OCI-LY7 (cell line): ENCODE results near the gene PHOX2A. TPM values are rescaled to one million over a fixed set of nuclear protein-coding genes. Genes with fewer than 3 reads are reported as not detected.

Experiments used
- BruUV-seq: library from RNA; stranded (reverse); fragments of 400-500 nt; replicated peaks from 2 replicates; lab custom pipeline; 2021; lab: Mats Ljungman, UMichigan
- CTCF ChIA-PET: fragments of 300-600 bp; sonication (Branson Sonifier 250); formaldehyde crosslinking; loops from one replicate; lab custom pipeline; 2022; ENCODE audit warnings: antibody characterized with exemption; ENCODE audit not compliant: unreplicated experiment; lab: Charles Lee
- POLR2A ChIA-PET: fragments of 300-600 bp; sonication (Branson Sonifier 250); formaldehyde crosslinking; loops from one replicate; lab custom pipeline; 2022; ENCODE audit warnings: antibody characterized with exemption; lab: Charles Lee
- DNase-seq: peaks from one replicate; pipeline ENCODE4 v3.0.0-alpha.2; 2015; ENCODE audit warnings: low spot score
- H2AFZ ChIP-seq: fragments of 200-600 bp; sonication (generic), shearing (Covaris generic); 2 replicates; pipeline ENCODE4 v1.6.1; 2014; ENCODE audit warnings: mild to moderate bottlenecking, antibody characterized with exemption, low read length, moderate library complexity
- H3K27ac ChIP-seq: fragments of 200-600 bp; sonication (generic); 2 replicates; pipeline ENCODE4 v1.5.1; 2014; ENCODE audit warnings: mixed run types, low read depth, mild to moderate bottlenecking, moderate library complexity, low read length, inconsistent platforms; ENCODE audit not compliant: poor library complexity, severe bottlenecking
- H3K36me3 ChIP-seq: fragments of 200-600 bp; sonication (generic); 2 replicates; pipeline ENCODE4 v1.6.1; 2014; ENCODE audit warnings: mild to moderate bottlenecking, antibody characterized with exemption, low read length, moderate library complexity, mixed read lengths; ENCODE audit not compliant: insufficient read depth
- H3K4me1 ChIP-seq: fragments of 200-600 bp; sonication (generic); 2 replicates; pipeline ENCODE4 v1.5.1; 2014; ENCODE audit warnings: mild to moderate bottlenecking, low read length; ENCODE audit not compliant: insufficient read depth, poor library complexity, severe bottlenecking
- H3K4me2 ChIP-seq: fragments of 200-600 bp; sonication (generic); 2 replicates; pipeline ENCODE4 v1.6.1; 2014; ENCODE audit warnings: mild to moderate bottlenecking, low read length
- H3K4me3 ChIP-seq: fragments of 200-600 bp; sonication (generic); 2 replicates; pipeline ENCODE4 v1.5.1; 2014; ENCODE audit warnings: mild to moderate bottlenecking, low read depth, low read length; ENCODE audit not compliant: poor library complexity, severe bottlenecking
- H3K79me2 ChIP-seq: fragments of 200-600 bp; sonication (generic); 2 replicates; pipeline ENCODE4 v1.6.1; 2016; ENCODE audit warnings: low read depth, mild to moderate bottlenecking, low read length, moderate library complexity, mixed read lengths; ENCODE audit not compliant: insufficient read depth
- H3K9me2 ChIP-seq: fragments of 200-600 bp; sonication (generic); 2 replicates; pipeline ENCODE4 v1.6.1; 2016; ENCODE audit warnings: mild to moderate bottlenecking, low read length, mixed read lengths; ENCODE audit not compliant: insufficient read depth
- H3K9me3 ChIP-seq: fragments of 200-600 bp; sonication (generic); 2 replicates; pipeline ENCODE4 v1.6.1; 2014; ENCODE audit warnings: mild to moderate bottlenecking, mixed run types, low read length, mixed read lengths
- H4K20me1 ChIP-seq: fragments of 200-600 bp; sonication (generic); 2 replicates; pipeline ENCODE4 v1.6.1; 2014; ENCODE audit warnings: mild to moderate bottlenecking, antibody characterized with exemption, low read length, moderate library complexity, mixed read lengths; ENCODE audit not compliant: insufficient read depth
- EZH2phosphoT487 ChIP-seq: fragments of 200-600 bp; sonication (generic); IDR thresholded peaks from 2 replicates; pipeline ENCODE4 v1.6.1; 2018; ENCODE audit warnings: low read depth, borderline replicate concordance, mild to moderate bottlenecking, mixed run types, antibody characterized with exemption, low read length, moderate library complexity, mixed read lengths
- intact Hi-C: fragments of 100-400 bp; cut with micrococcal nuclease; formaldehyde crosslinking; loops from one replicate; pipeline ENCODE4 v1.10.0; 2022; ENCODE audit not compliant: unreplicated experiment
- total RNA-seq, 2 experiments: library from RNA; depleted of rRNA in 1 of 2; stranded (reverse); fragments of >200 nt in 1 of 2; shearing (Covaris generic) in 1 of 2; gene quantifications; 2 replicates each; pipeline ENCODE4 v1.2.3, GENCODE V29; 2014 to 2022
- TF ChIP-seq, protein P1 (sequence below): fragments of 200-600 bp; sonication (generic); conservative IDR thresholded peaks from 2 replicates; pipeline ENCODE4 v1.5.1; 2014; ENCODE audit warnings: mild to moderate bottlenecking, antibody characterized with exemption, low read length, moderate library complexity, mixed read lengths

The PHOX2A gene
- total RNA-seq, 2 experiments from 2014 or later: not detected

DNA sequence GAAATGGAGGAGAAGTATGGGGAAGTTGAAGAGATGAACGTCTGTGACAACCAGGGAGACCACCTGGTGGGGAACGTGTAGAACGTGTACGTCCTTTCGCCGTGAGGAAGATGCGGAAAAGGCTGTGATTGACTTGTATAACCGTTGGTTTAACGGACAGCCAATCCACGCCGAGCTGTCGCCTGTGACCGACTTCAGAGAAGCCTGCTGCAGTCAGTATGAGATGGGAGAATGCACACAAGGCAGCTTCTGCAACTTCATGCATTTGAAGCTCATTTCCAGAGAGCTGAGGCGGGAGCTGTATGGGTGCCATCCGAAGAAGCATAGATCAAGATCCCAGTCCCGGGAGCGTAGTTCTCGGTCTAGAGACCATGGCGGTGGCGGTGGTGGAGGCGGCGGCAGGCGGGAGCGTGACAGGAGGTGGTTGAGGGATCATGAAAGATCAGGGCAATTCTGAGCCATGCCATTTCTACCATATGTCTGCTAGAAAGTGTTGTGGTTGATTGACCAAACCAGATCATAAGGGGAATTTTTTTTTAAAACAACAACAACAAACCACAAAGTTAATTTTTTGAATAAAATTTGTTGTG, 36.8 kb upstream of the PHOX2A start:
- Histone ChIP-seq H2AFZ (no peak overlapping the region), H3K4me2 (no peak overlapping the region), H3K36me3 (no peaks in the 10 kb centered on the region), H3K9me2 (no peaks in the 10 kb centered on the region), H3K4me3 (no peak overlapping the region), H3K4me1 (no peaks in the 10 kb centered on the region), H3K9me3 (no peaks in the 10 kb centered on the region), H4K20me1 (no peaks in the 10 kb centered on the region), H3K79me2 (no peaks in the 10 kb centered on the region), H3K27ac (no peak overlapping the region)
- ChIA-PET CTCF (no interaction called here), POLR2A (no interaction called here)
- BruUV-seq: no TSS peak
- DNase-seq: no peak
- TF ChIP-seq, protein P1, sequence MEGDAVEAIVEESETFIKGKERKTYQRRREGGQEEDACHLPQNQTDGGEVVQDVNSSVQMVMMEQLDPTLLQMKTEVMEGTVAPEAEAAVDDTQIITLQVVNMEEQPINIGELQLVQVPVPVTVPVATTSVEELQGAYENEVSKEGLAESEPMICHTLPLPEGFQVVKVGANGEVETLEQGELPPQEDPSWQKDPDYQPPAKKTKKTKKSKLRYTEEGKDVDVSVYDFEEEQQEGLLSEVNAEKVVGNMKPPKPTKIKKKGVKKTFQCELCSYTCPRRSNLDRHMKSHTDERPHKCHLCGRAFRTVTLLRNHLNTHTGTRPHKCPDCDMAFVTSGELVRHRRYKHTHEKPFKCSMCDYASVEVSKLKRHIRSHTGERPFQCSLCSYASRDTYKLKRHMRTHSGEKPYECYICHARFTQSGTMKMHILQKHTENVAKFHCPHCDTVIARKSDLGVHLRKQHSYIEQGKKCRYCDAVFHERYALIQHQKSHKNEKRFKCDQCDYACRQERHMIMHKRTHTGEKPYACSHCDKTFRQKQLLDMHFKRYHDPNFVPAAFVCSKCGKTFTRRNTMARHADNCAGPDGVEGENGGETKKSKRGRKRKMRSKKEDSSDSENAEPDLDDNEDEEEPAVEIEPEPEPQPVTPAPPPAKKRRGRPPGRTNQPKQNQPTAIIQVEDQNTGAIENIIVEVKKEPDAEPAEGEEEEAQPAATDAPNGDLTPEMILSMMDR: no peak
- TF ChIP-seq EZH2phosphoT487: no peak
- intact Hi-C loops: no loop called here

DNA sequence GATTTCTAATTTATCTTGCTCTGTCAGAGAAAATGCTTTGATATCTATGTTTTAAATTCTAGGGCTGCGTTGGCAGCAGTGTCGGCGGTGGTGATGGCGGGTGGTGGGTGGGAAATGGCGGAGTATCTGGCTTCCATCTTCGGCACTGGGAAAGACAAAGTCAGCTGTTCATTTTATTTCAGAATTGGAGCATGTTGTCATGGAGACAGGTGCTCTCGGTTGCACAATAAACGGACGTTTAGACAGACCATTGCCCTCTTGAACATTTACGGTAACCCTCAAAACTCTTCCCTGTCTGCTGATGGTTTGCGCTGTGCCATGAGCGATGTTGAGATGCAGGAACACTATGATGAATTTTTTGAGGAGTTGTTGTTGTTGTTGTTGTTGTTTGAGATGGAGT, 36.1 kb upstream of the PHOX2A start:
- TF ChIP-seq, protein P1: no peak
- TF ChIP-seq EZH2phosphoT487: no peak
- Histone ChIP-seq H3K4me2 (no peak overlapping the region), H4K20me1 (no peaks in the 10 kb centered on the region), H3K4me3 (no peak overlapping the region), H3K4me1 (no peaks in the 10 kb centered on the region), H2AFZ (no peak overlapping the region), H3K79me2 (no peaks in the 10 kb centered on the region), H3K9me2 (no peaks in the 10 kb centered on the region), H3K27ac (no peak overlapping the region), H3K36me3 (no peaks in the 10 kb centered on the region), H3K9me3 (no peaks in the 10 kb centered on the region)
- CTCF ChIA-PET: no interaction called here
- POLR2A ChIA-PET: no interaction called here
- DNase-seq: no peak
- BruUV-seq: no TSS peak
- intact Hi-C loops: no loop called here

DNA sequence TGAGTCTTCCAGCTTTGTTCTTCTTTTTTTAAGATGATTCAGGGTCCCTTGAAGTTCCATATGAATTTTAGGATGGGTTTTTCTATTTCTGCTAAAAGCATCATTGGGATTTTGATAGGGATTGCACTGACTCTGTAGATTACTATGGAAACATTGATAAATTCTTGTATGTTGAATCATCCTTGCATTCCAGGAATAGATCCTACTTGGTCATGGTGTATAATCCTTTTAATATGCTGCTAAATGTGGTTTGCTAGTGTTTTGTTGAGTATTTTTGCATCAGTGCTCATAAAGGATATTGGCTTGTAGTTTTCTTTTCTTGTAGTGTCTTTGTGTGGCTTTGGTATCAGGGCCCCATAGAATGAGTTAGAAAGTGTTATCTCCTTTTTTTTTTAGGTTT, 34.9 kb upstream of the PHOX2A start:
- intact Hi-C loops: no loop called here
- Histone ChIP-seq H3K27ac (no peak overlapping the region), H3K79me2 (no peaks in the 10 kb centered on the region), H4K20me1 (no peaks in the 10 kb centered on the region), H3K9me2 (no peaks in the 10 kb centered on the region), H2AFZ (no peak overlapping the region), H3K9me3 (no peaks in the 10 kb centered on the region), H3K36me3 (no peaks in the 10 kb centered on the region), H3K4me3 (no peak overlapping the region), H3K4me2 (no peak overlapping the region), H3K4me1 (no peaks in the 10 kb centered on the region)
- TF ChIP-seq, protein P1: no peak
- TF ChIP-seq EZH2phosphoT487: no peak
- no peak for DNase-seq
- BruUV-seq: no TSS peak
- ChIA-PET CTCF (no interaction called here), POLR2A (no interaction called here)
